B cell (primary cell): ENCODE data around the gene MICOS13.

Experiments
- CTCF ChIP-seq: fragments of 200-600 bp; IDR thresholded peaks from one replicate; pipeline ENCODE4 v1.8.0; 2022; ENCODE audit warnings: antibody characterized with exemption, mild to moderate bottlenecking
- EZH2 ChIP-seq: IDR thresholded peaks from 2 replicates; pipeline ENCODE4 v1.6.1; 2012; ENCODE audit warnings: borderline replicate concordance, low read depth, mild to moderate bottlenecking, moderate library complexity, low read length; ENCODE audit not compliant: insufficient read depth, poor library complexity, severe bottlenecking

DNA sequence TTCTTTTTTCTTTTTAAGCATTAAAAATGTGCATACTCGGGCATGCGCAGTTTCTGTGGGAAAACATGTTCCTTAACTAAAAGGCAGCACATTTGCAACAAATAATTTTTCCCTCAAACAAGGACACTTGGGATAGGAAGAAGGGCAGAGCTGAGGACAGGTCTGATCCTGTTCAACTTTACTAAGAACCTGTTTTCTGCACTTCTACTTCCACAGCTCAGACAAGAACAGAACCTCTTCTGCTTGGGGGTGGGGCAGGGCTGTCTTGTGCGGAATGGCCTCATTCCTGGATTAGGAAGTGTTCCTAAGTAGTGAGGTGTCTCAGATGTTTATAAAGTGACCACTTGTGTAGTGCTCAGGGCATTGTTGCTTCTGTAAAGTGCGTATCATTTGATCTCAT, 39.1 kb downstream of the MICOS13 start:
- TF ChIP-seq CTCF (no peak), EZH2 (no peak)
